IPS-NIHi7 (cell line): ENCODE results near the gene ARHGDIA.

Experiments used
- DNase-seq: peaks from one replicate; pipeline ENCODE4 v3.0.0; 2012; ENCODE audit warnings: mixed read lengths; ENCODE audit errors: extremely low spot score

ARHGDIA gene

GRCh38 chr17:81888988-81889595 lies 18.0 kb upstream of the ARHGDIA start:
- DNase-seq: no peak

- DNase-seq: no peak
Observed at GRCh38 chr17:81888105-81888987, 17.2 kb upstream of the ARHGDIA start.

GRCh38 chr17:81885869-81886548 lies 14.9 kb upstream of the ARHGDIA start:
- DNase-seq: no peak

GRCh38 chr17:81885454-81885853 lies 14.3 kb upstream of the ARHGDIA start:
- DNase-seq: no peak

- no peak for DNase-seq
Observed at GRCh38 chr17:81884968-81885367, 13.8 kb upstream of the ARHGDIA start.

DNA sequence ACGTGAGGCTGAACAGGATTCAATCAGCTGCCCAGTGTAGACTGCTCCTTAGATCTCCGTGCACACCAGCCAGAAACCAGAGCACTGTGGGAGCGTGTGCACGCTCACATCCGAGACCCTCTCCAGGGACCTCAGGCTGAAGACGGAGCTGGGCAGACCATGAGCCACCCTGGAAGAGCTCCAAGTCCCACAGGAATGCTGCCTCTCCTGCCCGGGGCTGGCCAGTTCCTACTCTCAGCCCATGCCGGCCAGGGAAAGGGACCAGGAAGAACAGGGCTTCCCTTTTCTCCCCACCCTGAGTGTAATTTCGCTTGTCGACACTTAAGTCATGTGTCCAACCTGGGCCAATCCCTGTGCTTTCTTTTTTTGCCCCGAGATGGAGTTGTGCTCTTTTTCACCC lies 13.4 kb upstream of the ARHGDIA start:
- no peak for DNase-seq

GRCh38 chr17:81879121-81879520 lies 8.0 kb upstream of the ARHGDIA start:
- no peak for DNase-seq

- DNase-seq: no peak
Observed at GRCh38 chr17:81878294-81878693, 7.2 kb upstream of the ARHGDIA start.

- DNase-seq: no peak
Observed at GRCh38 chr17:81877569-81877968, 6.4 kb upstream of the ARHGDIA start.

DNA sequence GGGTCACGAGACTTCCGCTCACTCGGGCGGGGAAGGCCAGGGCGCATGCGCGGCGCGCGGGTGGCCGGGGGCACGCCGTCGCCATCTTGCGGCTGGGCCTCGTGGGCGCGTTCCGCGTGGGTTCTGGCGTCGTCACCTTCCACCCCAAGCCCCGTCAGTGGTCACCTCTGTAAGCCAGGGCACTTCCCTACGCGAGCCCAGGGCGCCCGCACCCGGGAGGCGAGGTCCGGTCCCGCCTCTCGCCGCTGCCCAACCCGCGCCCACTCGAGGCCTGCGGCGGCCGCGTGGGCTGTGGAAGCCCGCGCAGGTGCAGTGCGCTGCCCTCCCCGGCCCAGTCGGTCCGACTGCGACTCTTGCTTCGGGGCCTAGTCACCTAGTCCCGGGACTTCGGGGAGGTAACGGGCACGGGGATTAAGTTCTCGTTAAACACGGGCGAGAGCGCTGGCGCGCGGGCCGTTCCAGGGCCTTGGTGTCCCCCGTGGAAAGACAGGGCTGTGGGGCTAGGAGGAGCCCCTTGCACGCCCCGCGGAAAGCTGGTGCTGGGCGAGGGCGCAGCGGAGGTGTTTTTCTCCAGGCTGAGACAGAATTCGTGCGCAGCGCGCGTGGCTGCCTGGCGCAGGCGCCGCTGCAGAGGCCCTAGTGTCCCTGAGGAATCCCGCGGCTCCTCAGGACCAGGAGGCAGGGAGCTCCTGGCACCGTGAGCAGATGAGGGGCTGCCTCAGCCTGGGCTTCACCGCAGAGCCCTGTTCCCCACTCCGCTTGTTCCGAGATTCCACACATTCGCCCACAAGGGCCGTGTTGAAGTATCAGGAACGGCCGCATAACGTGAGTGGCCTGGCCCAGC lies 472 bp upstream of the ARHGDIA start:
- DNase-seq: peak; percentile 95

- no peak for DNase-seq
Observed at GRCh38 chr17:81870131-81870980, 781 bp downstream of the ARHGDIA start.

- peak; percentile 77 for DNase-seq
Observed at GRCh38 chr17:81869221-81870130, 1.7 kb downstream of the ARHGDIA start.

DNA sequence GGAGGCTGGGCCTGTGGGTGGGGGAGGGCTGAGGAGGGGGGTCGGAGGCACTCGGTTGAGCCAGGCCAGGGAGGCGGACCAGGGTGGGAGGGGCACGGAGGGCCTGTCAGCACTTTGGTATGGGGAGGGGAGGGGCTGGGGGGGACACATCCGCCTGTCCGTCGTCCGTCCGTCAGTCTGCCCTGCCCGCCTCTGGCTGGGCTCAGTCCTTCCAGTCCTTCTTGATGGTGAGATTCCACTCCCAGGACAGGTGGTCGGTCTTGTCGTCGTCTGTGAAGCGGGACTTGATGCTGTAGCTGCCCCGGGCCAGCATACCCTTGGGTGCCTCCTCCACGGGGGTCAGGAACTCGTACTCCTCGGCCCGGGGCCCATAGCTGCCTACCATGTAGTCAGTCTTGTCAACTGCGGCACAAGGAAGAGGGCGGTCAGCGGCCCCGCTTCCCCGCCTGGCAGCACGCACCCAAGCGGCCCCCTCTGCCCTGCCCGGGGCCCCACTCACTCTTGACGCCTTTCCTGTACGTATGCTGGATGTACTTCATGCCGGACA lies 2.4 kb downstream of the ARHGDIA start:
- DNase-seq: peak; percentile 50

GRCh38 chr17:81867991-81868673 lies 3.0 kb downstream of the ARHGDIA start:
- DNase-seq: no peak

GRCh38 chr17:81867170-81867990 lies 3.8 kb downstream of the ARHGDIA start:
- DNase-seq: no peak

- DNase-seq: no peak
Observed at GRCh38 chr17:81866440-81867169, 4.5 kb downstream of the ARHGDIA start.

DNA sequence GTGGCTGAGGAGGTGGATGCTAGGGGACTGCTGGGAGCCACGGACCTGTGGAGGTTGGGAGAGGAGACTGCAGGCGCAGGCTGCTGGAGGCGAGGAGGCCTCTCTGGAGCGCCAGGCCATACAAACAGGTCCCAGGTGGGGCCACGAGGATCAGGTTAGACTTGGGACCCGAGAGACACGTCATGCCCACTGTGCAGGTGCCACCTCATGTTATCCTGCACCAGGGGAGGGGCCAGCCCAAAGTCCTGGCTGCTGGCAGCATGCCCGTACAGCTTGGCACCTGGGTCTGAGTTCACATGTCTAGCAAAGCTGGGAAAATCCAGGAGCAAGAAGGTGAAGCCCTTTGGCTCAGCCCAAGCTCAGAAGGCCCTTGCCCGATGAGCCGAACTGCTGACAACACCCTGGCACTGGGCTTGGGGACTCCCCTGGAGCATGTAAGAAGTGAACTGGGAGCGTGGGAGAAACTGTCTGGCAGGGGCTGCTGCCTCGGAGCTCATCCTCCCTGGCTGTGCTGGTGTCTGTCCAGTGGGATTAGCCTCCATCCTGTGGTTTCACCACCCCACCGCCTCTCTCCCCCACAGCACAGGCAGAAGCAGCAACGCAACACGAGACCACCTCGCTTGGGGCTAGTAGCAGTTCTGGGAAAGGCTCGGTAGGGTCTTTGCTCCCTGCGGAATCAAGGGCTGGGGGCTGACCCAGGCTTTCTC lies 5.3 kb downstream of the ARHGDIA start:
- no peak for DNase-seq
